HG03175 (cell line): Measurements from ENCODE around the gene SMARCD1.

ENCODE experiments used
- ATAC-seq: cut with Tn5 transposase; IDR thresholded peaks from one replicate; pipeline ENCODE4 v1.9.1; 2021; ENCODE audit warnings: mild to moderate bottlenecking, moderate library complexity; ENCODE audit not compliant: unreplicated experiment

Gene SMARCD1

DNA sequence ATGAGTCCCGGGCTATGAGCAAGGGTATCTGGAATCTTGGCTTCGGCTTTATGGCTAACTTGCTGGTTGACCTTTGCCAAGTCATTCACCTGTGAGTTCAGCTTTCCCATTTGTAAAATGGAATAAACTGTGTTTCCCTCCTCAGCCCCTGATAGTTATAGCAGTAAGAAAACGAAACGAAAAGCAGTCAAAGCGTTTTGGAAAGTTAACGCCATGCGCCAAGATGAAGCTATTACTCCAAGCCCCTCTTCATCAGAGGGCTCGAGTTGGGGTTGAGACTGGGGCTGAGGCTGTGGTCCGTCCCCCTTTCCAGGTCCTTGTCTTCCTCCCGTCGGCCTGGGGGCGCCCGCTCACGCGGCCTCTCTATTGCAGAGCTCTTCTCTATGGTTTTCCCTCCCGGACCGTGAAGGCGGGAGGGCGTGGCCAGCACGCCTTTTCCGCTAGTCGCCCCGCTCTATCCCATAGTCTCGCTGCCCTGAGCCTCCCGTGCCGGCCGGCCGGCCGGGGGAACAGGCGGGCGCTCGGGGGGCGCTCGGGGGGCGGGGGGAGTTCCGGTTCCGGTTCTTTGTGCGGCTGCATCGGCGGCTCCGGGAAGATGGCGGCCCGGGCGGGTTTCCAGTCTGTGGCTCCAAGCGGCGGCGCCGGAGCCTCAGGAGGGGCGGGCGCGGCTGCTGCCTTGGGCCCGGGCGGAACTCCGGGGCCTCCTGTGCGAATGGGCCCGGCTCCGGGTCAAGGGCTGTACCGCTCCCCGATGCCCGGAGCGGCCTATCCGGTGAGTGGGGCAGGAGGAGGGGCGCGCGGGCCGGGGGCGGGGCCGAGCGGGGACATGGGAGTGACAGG lies at the start of gene SMARCD1:
Gene SMARCD1, plus strand, starts transcription at position 568 of the 840 bp plus-strand sequence. Its CDS starts 28 bp downstream, at position 596.
- ATAC-seq, result peak; percentile 81

DNA sequence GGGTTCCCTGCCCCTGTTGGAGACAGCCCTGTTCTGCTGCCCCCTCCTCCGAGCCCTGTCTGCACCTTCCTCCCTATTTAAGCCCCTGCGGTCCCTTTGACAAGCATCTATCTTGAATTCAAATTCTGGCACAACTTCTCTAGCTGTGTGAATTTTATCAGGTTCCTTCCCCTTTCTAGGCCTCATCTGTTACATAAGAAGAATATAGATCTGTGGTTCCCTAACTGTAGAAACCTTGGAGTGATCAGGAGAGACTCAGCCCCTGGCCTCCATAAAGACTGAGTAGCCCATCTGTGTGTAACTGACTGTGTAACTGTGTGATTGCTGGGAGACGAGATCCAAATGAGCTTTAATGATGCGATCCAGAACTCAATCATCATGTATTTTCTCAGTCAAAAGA lies 46.8 kb upstream of the SMARCD1 start:
- ATAC-seq, result no peak

DNA sequence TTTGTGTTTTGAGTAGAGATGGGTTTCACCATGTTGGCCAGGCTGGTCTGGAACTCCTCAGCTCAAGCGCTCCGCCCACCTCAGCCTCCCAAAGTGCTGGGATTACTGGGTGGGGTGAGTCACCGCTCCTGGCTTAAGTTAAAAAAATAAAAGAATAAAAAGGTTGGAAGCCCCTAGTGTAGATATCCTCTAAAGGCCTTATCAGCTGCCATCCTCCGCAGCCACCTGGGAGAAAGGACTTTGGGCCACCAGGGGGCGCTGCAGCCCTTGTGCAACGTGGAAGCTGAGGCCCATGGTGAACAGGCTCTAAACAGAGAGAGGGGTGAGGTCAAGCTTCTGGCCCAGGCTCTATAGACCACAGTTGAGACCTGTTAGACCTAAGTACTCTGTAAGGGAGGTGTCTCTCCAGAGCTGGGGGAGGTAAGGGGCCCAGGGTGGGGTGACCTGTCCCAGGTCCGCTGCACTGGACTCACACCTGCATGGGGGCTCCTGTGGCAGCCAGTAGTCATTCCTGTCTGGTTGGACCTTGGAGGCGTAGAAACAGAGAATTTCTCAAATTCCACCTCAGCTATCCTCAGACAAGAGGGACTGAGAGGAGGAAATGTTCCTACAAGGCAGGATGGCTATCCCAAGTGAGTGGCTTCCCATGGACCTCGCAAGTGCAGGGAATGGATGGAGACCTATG lies 45.8 kb upstream of the SMARCD1 start:
- no peak for ATAC-seq

DNA sequence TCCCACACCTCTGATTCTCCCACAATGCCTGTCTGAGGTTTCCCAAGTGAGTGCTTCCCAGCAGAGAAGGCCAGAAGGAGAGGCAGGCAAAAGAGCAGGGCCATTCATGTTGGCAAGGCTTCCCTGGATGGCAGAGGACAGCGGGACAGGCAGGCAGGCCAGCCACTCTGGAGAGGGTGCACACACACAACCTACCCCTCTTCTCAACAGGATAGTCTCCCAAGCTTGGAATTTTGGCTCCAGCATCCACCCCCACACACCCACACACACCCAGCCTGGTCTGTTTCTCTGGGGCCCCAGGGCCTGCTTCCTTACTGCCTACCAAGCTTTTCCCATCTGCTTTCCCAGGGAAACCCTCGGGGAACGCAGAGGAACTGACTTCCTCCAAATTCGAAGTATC lies 44.5 kb upstream of the SMARCD1 start:
- no peak for ATAC-seq

DNA sequence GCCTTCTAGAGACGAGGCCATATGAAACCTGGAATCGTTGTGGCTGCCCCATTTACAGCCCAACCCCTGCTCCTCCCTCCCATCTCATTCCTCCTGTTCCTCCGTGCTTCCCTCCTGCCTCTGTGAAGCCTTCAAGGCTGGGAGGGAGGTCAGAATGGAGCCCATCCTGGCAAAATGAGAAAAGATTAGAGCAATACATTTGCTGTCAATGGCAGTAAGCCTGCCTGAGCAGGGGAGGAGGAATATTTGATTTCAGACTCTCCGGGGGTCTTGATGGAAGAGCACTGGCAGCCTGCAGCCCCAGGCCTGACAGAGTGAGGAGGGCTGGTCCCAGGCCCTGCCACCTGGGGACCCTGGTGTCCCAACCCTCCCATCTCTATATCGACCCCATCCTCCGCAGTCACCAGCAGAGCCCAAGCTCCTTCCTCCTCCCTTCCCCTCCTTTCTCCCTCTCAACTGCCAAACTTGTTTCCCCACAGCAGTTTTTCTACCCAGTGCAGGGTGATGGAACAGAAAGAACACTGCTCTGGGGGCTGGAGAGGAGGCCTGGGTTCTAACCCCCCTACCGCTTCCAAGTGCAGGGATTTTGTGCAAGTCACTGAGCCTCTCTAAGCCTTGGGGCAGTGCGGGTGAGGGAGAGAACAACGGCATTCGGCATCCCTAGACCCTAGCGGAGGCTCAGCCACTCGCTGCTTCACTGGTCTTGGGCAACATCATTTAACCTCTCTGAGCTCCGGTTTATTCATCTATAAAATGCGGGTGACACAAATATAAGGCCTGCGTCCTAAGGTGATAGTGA lies 43.9 kb upstream of the SMARCD1 start:
- ATAC-seq, result no peak

DNA sequence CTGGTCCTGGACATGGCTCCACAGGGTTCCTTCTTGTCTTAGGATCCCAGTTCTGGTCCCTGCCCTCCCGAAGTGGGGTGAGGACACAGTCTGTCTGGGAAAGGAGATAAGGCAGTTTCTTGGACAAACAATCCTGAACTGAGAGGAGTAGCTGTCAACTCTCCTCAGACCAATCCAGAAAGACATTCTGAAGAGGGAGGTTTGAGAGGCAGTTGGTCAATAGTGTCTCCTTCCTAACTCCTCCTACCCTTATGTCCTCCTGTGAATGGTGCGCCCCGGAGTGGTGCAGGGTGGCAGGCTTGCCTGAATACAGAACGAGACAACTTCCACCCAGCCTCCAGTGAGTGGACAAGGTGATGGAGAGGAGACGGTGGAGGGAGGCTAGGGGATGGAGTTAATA lies 43.2 kb upstream of the SMARCD1 start:
- ATAC-seq, result no peak

DNA sequence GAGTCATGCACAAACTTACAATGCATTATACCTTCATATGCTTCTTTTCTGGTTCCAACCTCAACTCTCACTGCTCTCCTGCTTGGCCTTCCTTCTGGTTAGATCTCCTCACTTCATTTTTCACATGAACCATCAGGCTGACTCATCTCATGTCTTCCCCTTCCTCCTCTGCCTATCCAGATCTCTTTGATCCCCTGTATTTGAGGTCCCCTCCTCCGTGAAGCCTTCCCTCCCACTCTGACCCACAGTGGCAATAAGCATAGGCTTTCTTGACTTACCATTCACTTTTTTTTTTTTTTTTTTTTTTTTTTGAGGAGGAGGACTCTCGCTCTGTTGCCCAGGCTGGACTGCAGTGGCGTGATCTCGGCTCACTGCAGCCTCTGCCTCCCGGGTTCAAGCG lies 42.4 kb upstream of the SMARCD1 start:
- no peak for ATAC-seq

DNA sequence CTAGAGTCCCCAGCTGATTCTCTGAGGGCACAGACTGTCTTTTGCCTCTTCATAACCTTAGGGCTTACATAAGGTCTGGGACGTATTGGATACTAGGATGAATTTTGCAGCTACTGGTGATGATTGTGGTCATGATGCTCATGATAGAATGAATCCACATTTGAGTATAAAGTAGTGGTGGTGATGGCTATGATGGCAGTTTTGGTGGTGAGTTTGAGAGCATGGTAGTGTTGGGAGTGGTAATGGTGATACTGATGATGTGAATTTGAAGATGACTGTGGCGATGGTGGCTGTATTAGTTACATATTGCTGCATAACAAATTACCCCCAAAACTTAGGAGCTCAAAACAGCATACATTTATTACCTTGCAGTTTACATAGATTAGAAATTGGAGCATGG lies 41.8 kb upstream of the SMARCD1 start:
- no peak for ATAC-seq

DNA sequence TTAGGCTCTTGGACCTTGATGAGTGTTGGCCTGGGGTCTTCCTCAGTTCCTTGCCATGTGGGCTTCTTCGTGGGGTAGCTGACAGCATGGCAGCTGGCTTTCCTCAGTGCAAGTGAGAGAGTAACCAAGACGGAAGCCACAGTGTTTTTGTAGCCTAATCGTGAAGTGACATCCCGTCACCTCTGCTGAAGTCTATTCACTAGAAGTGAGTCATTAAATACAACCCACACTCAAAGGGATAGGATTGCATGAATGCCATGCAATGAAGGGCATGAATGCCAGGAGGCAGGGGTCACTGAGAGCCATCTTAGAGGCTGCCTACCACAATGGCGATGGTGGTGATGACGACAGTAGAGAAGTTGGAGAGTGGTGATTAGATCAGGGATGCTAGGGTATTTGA lies 41.3 kb upstream of the SMARCD1 start:
- ATAC-seq, result no peak

DNA sequence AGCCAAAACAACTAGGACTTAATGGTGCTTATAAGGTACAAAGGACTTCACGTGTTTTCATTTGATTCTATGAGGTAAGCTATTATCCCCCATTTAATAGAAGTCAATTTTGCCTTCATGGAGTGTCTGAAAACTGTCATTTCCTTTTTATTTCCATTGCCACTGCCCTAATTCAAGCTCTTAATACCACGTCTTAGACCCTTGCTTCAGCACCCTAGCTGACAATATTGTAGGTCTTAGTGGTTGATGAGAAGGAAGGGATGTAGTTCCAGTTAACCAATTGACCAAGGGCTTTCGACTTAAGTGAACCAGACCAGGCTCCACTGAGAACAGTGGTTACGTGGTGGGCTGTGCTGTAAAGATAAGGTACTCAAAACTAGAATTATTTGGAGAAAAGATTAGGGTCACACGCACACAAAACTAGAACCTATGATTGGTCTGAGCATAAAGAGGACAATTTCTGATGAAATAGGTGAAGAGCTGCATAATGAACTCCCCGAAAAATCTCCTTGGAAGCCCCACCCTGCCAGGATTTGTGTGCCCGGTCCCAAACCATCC lies 37.4 kb upstream of the SMARCD1 start:
- no peak for ATAC-seq

DNA sequence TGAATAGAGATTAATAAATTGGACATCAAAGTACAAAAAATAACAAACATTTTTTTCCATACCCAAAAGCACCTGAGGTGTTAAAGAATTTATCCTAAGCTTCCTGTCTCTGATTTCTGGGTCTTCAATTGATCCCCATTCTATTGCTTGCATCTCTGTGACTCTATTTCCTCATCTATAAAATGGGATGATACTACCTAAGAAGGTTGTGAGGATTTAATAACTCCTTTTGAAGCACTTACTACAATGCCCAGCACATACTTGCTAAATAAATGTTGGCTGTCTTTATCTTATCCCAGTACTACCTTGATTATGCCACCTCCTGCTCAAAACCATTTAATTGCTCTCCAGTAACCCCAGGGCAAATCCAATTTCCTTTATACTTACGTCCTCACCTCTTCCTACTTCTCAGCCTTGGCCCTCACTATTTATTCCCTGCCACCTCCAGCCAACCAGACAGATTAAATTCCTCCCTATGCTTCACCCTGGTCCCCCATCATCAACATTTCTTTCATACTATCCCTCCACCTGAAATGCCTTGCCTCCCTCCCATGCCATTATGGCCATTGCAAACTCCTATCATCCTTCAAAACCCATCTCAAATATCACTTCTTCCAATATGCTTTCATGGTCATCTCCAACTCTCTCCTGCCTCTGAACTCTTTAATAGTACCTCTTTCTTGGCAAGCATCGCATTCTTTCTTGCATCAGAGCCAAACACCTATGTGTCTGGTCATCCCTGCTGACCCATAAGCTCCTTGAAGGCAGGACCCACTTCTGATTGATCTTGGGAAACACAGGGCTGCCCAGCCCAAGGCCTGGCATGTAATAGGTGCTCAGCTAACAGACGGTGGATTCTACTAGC lies 35.7 kb upstream of the SMARCD1 start:
- ATAC-seq, result no peak

DNA sequence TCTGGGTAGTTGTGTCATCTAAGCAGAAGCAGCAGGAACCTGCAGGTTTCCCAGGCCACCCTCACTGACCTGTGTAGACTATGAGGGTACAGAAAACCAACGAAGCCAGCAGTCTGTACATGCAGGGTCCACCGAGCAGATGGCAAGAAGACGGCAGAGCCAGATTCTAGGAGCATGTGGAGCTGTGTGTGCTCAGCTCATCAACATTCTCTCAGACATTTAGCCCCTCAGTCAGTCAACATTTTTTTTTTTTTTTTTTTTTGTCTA lies 35.1 kb upstream of the SMARCD1 start:
- no peak for ATAC-seq

DNA sequence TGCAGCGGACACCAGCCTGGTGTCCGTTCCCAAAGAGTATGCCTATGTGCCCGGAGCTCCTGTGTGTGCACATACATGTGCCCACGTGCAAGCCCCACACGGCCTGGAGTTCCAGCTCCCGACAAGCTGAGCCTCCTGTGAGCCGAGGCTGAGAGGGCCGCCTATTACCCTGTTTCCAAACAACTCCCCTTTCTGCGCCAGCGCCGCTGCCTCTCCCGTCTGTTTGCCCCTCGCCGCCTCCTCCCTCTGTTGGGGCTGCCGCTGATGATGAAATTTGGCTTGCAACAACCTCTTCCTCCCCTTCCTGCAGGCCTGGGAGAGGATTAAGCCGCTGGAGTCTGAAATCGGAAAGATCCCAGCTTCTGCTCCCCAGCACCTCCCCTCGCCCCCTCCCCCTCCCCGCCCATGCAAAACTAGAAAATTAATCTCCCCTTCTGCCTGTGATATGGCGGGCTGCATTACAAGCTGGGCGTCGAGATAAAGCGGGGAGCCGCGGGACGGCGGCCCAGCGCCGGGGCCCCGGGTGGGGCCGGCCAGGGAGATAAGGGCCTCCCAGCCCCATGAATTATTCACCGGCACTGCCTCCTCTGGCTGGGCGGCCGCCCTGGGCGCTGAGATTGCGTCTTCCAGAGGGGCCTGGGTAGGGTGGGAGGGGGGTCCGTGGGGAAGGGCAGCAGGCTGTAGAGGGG lies 34.6 kb upstream of the SMARCD1 start:
- ATAC-seq, result no peak

DNA sequence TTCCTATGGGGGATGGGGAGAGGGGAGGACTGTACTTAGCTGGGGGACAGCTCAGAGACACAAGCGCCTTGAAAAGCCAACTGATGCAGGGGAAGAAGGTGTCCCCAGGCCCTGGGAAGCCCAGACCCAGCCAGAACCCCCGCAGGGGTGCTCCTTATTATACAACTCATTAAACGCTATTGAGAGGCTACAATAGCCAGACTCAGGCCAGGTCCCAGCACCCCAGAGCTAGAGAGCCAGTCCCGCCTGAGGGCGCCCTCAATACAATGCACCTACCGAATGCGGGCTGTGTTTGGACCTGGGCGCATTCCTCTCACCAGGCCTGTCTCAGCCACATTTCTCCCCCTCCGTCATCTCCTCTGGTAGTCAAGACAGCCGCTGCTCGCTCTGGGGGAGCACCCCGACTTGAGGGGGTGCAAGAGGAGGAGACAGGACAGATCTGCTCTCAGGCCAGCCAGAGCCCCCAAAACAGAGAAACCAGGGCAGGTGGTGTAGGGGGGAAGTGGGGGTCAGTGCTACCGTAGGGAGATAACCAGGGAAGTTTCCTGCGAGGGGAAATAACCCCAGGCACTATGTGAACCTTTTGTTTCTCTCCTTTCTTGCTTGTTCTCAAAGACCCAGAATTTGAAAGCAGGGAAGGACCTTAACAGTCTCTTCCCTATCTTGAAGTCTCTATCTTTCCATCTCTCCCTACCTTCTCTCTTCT lies 33.9 kb upstream of the SMARCD1 start:
- ATAC-seq, result no peak

DNA sequence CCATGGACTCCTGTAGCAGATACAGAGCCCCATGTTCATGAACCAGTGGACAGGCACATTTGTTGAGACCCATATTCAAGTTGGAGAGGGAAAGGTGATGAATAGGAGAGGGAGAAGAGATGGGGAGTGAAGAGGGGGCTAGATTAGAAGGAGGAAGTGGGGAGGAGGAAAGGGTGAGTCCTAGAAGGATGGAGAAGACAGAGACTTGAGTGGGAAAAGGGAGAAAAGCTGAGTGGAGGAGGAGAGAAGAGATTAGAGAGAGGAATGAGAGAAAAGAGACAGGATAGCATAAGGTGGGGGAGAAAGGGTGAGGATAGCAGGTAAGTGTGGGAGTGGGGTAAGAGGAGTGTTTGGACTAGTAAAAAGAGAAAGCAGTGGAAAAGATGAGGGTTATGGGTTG lies 32.6 kb upstream of the SMARCD1 start:
- no peak for ATAC-seq

DNA sequence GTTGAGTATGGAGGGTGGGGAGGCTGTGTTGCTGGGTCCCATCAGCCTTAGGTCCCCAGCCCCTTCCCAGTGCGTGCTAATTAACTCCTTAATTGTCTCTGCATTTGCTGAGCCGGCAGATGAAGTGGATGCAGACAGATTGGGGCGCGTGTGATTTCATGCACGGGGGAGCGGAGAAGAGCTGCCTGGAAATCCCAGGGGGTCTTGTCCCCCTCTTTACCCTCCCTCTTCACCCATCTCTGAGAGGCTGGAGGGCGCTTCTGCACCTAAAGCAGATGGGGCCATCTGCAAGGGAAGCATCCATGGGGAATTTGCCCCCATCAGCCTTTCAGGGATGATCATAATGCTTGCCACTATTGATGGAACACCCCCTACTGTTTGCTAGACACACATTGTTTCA lies 32.2 kb upstream of the SMARCD1 start:
- ATAC-seq, result no peak

DNA sequence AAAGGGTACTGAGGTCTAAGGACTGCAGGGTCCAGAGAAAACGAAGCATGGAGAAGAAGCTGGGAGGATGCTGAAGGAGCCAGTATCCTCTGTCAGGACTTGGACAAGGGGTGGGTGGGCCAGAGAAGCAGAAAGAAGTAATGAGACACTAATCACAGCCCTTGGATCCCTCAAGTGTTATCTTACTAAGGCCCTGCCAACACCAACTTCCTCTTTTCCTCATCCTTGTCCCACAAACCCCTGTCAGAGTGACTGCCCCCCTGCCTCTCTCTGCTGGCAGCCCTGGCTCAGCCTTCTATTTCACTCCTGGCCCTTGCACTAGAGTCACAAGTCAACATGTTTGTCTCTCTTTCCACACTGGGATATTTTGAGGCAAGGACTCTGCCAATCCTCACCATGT lies 31.6 kb upstream of the SMARCD1 start:
- ATAC-seq, result no peak

DNA sequence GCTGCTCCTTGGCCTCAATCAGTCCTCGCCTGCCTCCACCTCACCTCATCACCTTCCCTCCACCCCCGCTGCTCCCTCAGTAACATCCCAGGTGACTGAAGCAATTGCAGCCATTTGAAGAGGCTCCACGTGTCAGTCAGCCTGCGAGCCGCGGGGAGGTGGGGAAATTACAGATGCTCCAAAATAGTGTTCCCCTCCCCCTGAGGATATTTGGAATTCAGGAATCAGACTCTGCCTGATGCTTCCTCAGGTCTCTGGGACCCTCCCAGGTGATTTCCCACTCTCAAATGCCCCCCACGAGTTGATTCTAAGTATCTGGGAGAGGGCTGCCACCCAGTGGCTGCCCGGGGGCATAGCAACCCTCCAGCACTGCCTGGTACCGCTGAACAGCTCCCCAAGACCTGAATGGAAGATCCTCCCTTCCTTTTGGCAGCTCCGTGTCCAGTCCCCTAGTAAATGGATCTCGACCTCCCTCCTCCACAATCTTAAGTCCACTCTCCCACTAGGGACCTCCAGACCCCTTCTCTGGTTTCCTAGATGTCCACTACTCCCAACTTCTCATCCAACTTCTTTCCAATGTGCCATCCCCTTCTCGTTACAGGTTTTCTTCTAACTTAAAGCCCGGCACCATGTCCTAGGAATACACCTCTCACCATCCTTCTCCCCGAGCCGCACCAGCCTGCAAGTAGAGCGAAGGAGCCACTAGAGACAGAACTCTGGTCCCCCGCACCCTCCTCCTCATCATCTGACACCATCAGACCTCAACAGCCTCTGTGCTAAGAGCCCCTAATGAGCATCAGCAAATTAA lies 29.1 kb upstream of the SMARCD1 start:
- no peak for ATAC-seq

DNA sequence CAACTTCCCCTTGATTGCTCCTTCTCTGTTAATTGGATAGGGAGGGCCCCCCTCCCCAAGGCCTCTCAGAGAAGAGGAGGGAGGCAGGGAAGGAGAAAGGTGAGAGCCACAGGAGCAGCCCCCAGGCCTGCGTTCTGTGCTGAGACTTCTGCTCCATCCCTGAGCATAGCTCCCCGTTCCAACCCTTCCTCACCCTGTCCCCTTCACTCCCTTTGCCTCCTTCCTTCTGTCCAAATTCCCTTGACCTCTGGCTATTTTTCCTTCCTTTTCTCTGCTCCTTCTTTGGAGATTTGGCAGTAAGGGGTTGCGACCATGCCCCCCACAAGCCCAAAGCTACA lies 28.5 kb upstream of the SMARCD1 start:
- ATAC-seq, result no peak
